Panc1 (cell line): ENCODE measurements around the gene DENND11. TPM values are rescaled to one million over a fixed set of nuclear protein-coding genes. Genes with fewer than 3 reads are reported as not detected.

Experiments
- ATAC-seq: fragments of 200-7000 bp; cut with Tn5 transposase; 2 replicates; pipeline ENCODE4 v1.9.1; 2020; ENCODE audit warnings: mild to moderate bottlenecking, moderate library complexity
- BruUV-seq: library from RNA; stranded (reverse); fragments of 400-500 nt; replicated peaks from 2 replicates; lab custom pipeline; 2021; lab: Mats Ljungman, UMichigan
- CTCF ChIA-PET: fragments of 300-600 bp; sonication (Branson Sonifier 250); formaldehyde crosslinking; loops from one replicate; lab custom pipeline; 2022; ENCODE audit warnings: antibody characterized with exemption; lab: Charles Lee
- POLR2A ChIA-PET: fragments of 300-600 bp; sonication (Branson Sonifier 250); formaldehyde crosslinking; loops from one replicate; lab custom pipeline; 2022; ENCODE audit warnings: antibody characterized with exemption; lab: Charles Lee
- DNase-seq: peaks from one replicate; pipeline ENCODE4 v3.0.0-alpha.2; 2010; ENCODE audit warnings: low read depth, low spot score
- H3K27ac ChIP-seq: 2 replicates; pipeline ENCODE4 v1.5.1; 2011; ENCODE audit warnings: mild to moderate bottlenecking, low read length, inconsistent platforms
- H3K27me3 ChIP-seq: fragments of 200-500 bp; sonication (Bioruptor generic); 2 replicates; pipeline ENCODE4 v1.6.0; 2014; ENCODE audit warnings: low read length, inconsistent platforms; ENCODE audit not compliant: control insufficient read depth, insufficient read depth
- H3K36me3 ChIP-seq: fragments of 200-500 bp; sonication (Bioruptor generic); 2 replicates; pipeline ENCODE4 v1.5.1; 2014; ENCODE audit warnings: inconsistent platforms, mild to moderate bottlenecking, low read length, moderate library complexity; ENCODE audit not compliant: control insufficient read depth, insufficient read depth
- H3K4me1 ChIP-seq: 2 replicates; pipeline ENCODE4 v1.5.1; 2011; ENCODE audit warnings: inconsistent platforms, mild to moderate bottlenecking, low read length, moderate library complexity; ENCODE audit not compliant: control insufficient read depth, insufficient read depth
- H3K4me3 ChIP-seq, 2 experiments: 2 replicates each; pipeline ENCODE4 v1.5.1; 2011 to 2012; ENCODE audit warnings: low read depth in 2 of 2, low read length in 2 of 2, mild to moderate bottlenecking in 2 of 2, inconsistent platforms in 1 of 2, moderate library complexity in 1 of 2
- H3K9me3 ChIP-seq: fragments of 200-500 bp; sonication (Bioruptor generic); 2 replicates; pipeline ENCODE4 v1.5.1; 2014; ENCODE audit warnings: low read depth, mild to moderate bottlenecking, inconsistent platforms, low read length, moderate library complexity; ENCODE audit not compliant: control insufficient read depth, insufficient read depth
- CTCF ChIP-seq: fragments of 450-650 bp; IDR thresholded peaks from 2 replicates; pipeline ENCODE4 v1.5.1; 2017; ENCODE audit warnings: mild to moderate bottlenecking
- POLR2AphosphoS5 ChIP-seq: IDR thresholded peaks from 2 replicates; pipeline ENCODE4 v1.6.1; 2012; ENCODE audit warnings: mild to moderate bottlenecking, low read depth, low read length, moderate library complexity
- REST ChIP-seq, 2 experiments: IDR thresholded peaks; 2 replicates each; pipeline ENCODE4 v1.6.1; 2011 to 2012; ENCODE audit warnings: low read depth in 2 of 2, control low read depth in 1 of 2, low read length in 1 of 2, mild to moderate bottlenecking in 1 of 2, moderate library complexity in 1 of 2; ENCODE audit not compliant: insufficient read depth in 1 of 2
- SIN3A ChIP-seq: IDR thresholded peaks from 2 replicates; pipeline ENCODE4 v1.6.1; 2012; ENCODE audit warnings: low read depth, mild to moderate bottlenecking, low read length, moderate library complexity, borderline replicate concordance; ENCODE audit not compliant: insufficient read depth
- TCF7L2 ChIP-seq: IDR thresholded peaks from 2 replicates; pipeline ENCODE4 v1.6.1; 2011; ENCODE audit warnings: mild to moderate bottlenecking, low read depth, low read length, inconsistent platforms
- in situ Hi-C: cut with HindIII; loops from 2 replicates; pipeline ENCODE4 v1.10.0; 2016; ENCODE audit warnings: low sequenced_read_pairs, low pct_unique_long_range_greater_than_20kb
- intact Hi-C: fragments of 100-400 bp; cut with micrococcal nuclease; formaldehyde crosslinking; loops from one replicate; pipeline ENCODE4 v1.10.0; 2022; ENCODE audit not compliant: unreplicated experiment
- total RNA-seq: library from RNA; stranded (reverse); gene quantifications from one replicate; pipeline ENCODE4 v1.2.1, GENCODE V29; 2021; ENCODE audit not compliant: unreplicated experiment

Gene DENND11
- total RNA-seq, 1 experiment from 2014 or later: 10.4 TPM

GRCh38 chr7:141663081-141663849 lies 38.7 kb downstream of the DENND11 start:
- no peaks in the 10 kb centered on the region for H3K4me1 ChIP-seq
- intact Hi-C loops: no loop called here
- ATAC-seq: no peak
- BruUV-seq: no TSS peak
- no peak overlapping the region for H3K4me3 ChIP-seq
- DNase-seq: no peak
- no peak overlapping the region for H3K27ac ChIP-seq
- H3K27me3 ChIP-seq: no peaks in the 10 kb centered on the region
- POLR2A ChIA-PET: no interaction called here
- H3K9me3 ChIP-seq: no peaks in the 10 kb centered on the region
- in situ Hi-C loops: no loop called here
- CTCF ChIA-PET: no interaction called here
- H3K36me3 ChIP-seq: no peaks in the 10 kb centered on the region
- TF ChIP-seq REST (IDR thresholded peaks at IDR 0.05; ENCODE audit: insufficient read depth in 1 of 2, low read depth in 2 of 2, low read length in 1 of 2): no peak
- no peak for TF ChIP-seq CTCF
- no peak for TF ChIP-seq TCF7L2
- TF ChIP-seq SIN3A: no peak
- TF ChIP-seq POLR2AphosphoS5: no peak

GRCh38 chr7:141660259-141660658 lies 41.7 kb downstream of the DENND11 start:
- TF ChIP-seq SIN3A (no peak), CTCF (no peak), REST (IDR thresholded peaks at IDR 0.05; ENCODE audit: insufficient read depth in 1 of 2, low read depth in 2 of 2, low read length in 1 of 2) (no peak), TCF7L2 (no peak), POLR2AphosphoS5 (no peak)
- Histone ChIP-seq H3K4me3 (no peak overlapping the region), H3K27ac (no peak overlapping the region), H3K36me3 (no peaks in the 10 kb centered on the region), H3K9me3 (no peaks in the 10 kb centered on the region), H3K4me1 (no peaks in the 10 kb centered on the region), H3K27me3 (no peaks in the 10 kb centered on the region)
- DNase-seq (no peak), ATAC-seq (no peak)
- in situ Hi-C loops (no loop called here), intact Hi-C loops (no loop called here)
- BruUV-seq: no TSS peak
- POLR2A ChIA-PET: no interaction called here
- CTCF ChIA-PET: no interaction called here
